H1 (cell line): ENCODE measurements around the gene MTFP1. TPM values are rescaled to one million over a fixed set of nuclear protein-coding genes. Genes with fewer than 3 reads are reported as not detected.

Experiments used
- CTCF ChIA-PET: fragments of 300-600 bp; sonication (Branson Sonifier 250); formaldehyde crosslinking; loops from one replicate; lab custom pipeline; 2021; ENCODE audit not compliant: partially characterized antibody; lab: Charles Lee
- POLR2A ChIA-PET: fragments of 300-600 bp; sonication (Branson Sonifier 250); formaldehyde crosslinking; loops from one replicate; lab custom pipeline; 2021; ENCODE audit warnings: inconsistent platforms; ENCODE audit not compliant: partially characterized antibody; lab: Charles Lee
- DNase-seq, 2 experiments: peaks; one replicate each; pipeline versions ENCODE4 v3.0.0 to v3.0.0-alpha.2; 2010 to 2022; ENCODE audit warnings: low spot score in 2 of 2, low read depth in 1 of 2, mixed read lengths in 1 of 2
- FAIRE-seq: peaks from 2 replicates; lab custom pipeline; 2011; peaks lifted over from hg19 to GRCh38; lab: Jason Lieb, UNC
- H2AFZ ChIP-seq: 2 replicates; pipeline ENCODE4 v1.8.1; 2012; ENCODE audit warnings: low read length, inconsistent platforms
- H2AK5ac ChIP-seq: 2 replicates; pipeline ENCODE4 v1.6.1; 2013; ENCODE audit warnings: low read depth, low read length
- H2BK120ac ChIP-seq: replicated peaks from 2 replicates; pipeline ENCODE3; 2013; ENCODE audit warnings: low read depth, low read length, inconsistent platforms
- H2BK12ac ChIP-seq: 2 replicates; pipeline ENCODE4 v1.6.1; 2013; ENCODE audit warnings: low read depth, low read length
- H2BK15ac ChIP-seq: 2 replicates; pipeline ENCODE4 v1.6.1; 2013; ENCODE audit warnings: low read length
- H2BK20ac ChIP-seq: 2 replicates; pipeline ENCODE4 v1.6.1; 2013; ENCODE audit warnings: low read length
- H2BK5ac ChIP-seq: 2 replicates; pipeline ENCODE4 v1.6.1; 2013; ENCODE audit warnings: low read depth, low read length
- H3K14ac ChIP-seq: 2 replicates; pipeline ENCODE4 v1.6.1; 2013; ENCODE audit warnings: inconsistent platforms; ENCODE audit not compliant: insufficient read length
- H3K18ac ChIP-seq: 2 replicates; pipeline ENCODE4 v1.6.1; 2013; ENCODE audit warnings: low read length; ENCODE audit errors: extremely low read depth
- H3K23ac ChIP-seq: 2 replicates; pipeline ENCODE4 v1.6.1; 2013; ENCODE audit warnings: inconsistent platforms; ENCODE audit not compliant: insufficient read length
- H3K23me2 ChIP-seq: 2 replicates; pipeline ENCODE4 v1.6.1; 2013; ENCODE audit warnings: low read depth, low read length
- H3K27ac ChIP-seq: 2 replicates; pipeline ENCODE4 v1.6.1; 2011; ENCODE audit warnings: low read depth, low read length, inconsistent platforms
- H3K27me3 ChIP-seq, 4 experiments: replicated peaks in 1 of 4; 1 replicate in 1 of 4; 2 replicates in 3 of 4; pipeline versions ENCODE4 v1.6.1 to v1.8.1; 2011 to 2013; ENCODE audit warnings: low read length in 3 of 4, mild to moderate bottlenecking in 3 of 4, inconsistent platforms in 2 of 4, mixed read lengths in 2 of 4, moderate library complexity in 1 of 4; ENCODE audit not compliant: control insufficient read depth in 3 of 4, insufficient read depth in 3 of 4; ENCODE audit errors: extremely low read depth in 1 of 4
- H3K36me3 ChIP-seq, 4 experiments: 2 replicates each; pipeline versions ENCODE4 v1.6.1 to v1.8.1; 2011 to 2013; ENCODE audit warnings: mild to moderate bottlenecking in 4 of 4, low read length in 3 of 4, moderate library complexity in 2 of 4, control low read depth in 1 of 4, inconsistent platforms in 1 of 4; ENCODE audit not compliant: insufficient read depth in 4 of 4, control insufficient read depth in 2 of 4
- H3K4ac ChIP-seq: replicated peaks from 2 replicates; pipeline ENCODE3; 2013; ENCODE audit warnings: low read length, low read depth, mixed read lengths, inconsistent platforms; ENCODE audit not compliant: insufficient read length
- H3K4me1 ChIP-seq, 4 experiments: replicated peaks in 1 of 4; 1 replicate in 1 of 4; 2 replicates in 3 of 4; pipeline versions ENCODE4 v1.6.1 to v1.8.1; 2011 to 2013; ENCODE audit warnings: low read length in 3 of 4, inconsistent platforms in 2 of 4, mixed read lengths in 1 of 4; ENCODE audit not compliant: insufficient read depth in 4 of 4, control insufficient read depth in 3 of 4
- H3K4me2 ChIP-seq, 2 experiments: 2 replicates each; pipeline versions ENCODE4 v1.6.1 to v1.8.1; 2011 to 2013; ENCODE audit warnings: low read depth in 2 of 2, low read length in 2 of 2, control low read depth in 1 of 2, inconsistent platforms in 1 of 2, mild to moderate bottlenecking in 1 of 2; ENCODE audit not compliant: insufficient read depth in 1 of 2
- H3K4me3 ChIP-seq, 4 experiments: fragments of 200-600, 300-600 bp in 1 of 4; sonication (generic), shearing (Covaris generic), sonication (Bioruptor Twin) in 1 of 4; 2 replicates each; pipeline versions ENCODE4 v1.5.1 to v1.8.1; 2011 to 2016; ENCODE audit warnings: low read length in 4 of 4, low read depth in 3 of 4, control low read depth in 2 of 4, inconsistent platforms in 2 of 4, mild to moderate bottlenecking in 2 of 4, mixed read lengths in 1 of 4, moderate library complexity in 1 of 4; ENCODE audit not compliant: insufficient read depth in 2 of 4; ENCODE audit errors: extremely low read depth in 1 of 4
- H3K56ac ChIP-seq: replicated peaks from 2 replicates; pipeline ENCODE3; 2013; ENCODE audit warnings: low read depth, mild to moderate bottlenecking, mixed read lengths, low read length, inconsistent platforms; ENCODE audit not compliant: insufficient read length
- H3K79me1 ChIP-seq: 2 replicates; pipeline ENCODE4 v1.6.1; 2013; ENCODE audit warnings: low read depth, low read length, control low read depth
- H3K79me2 ChIP-seq, 2 experiments: 2 replicates each; pipeline versions ENCODE4 v1.6.1 to v1.8.1; 2012 to 2013; ENCODE audit warnings: low read length in 2 of 2, mild to moderate bottlenecking in 2 of 2, inconsistent platforms in 1 of 2; ENCODE audit not compliant: insufficient read depth in 2 of 2, control insufficient read depth in 1 of 2
- H3K9ac ChIP-seq, 4 experiments: replicated peaks in 1 of 4; 1 replicate in 1 of 4; 2 replicates in 3 of 4; pipeline versions ENCODE4 v1.6.1 to v1.8.1; 2011 to 2013; ENCODE audit warnings: low read depth in 3 of 4, low read length in 3 of 4, control low read depth in 2 of 4, mild to moderate bottlenecking in 2 of 4, moderate library complexity in 2 of 4, inconsistent platforms in 1 of 4; ENCODE audit errors: extremely low read depth in 1 of 4
- H3K9me3 ChIP-seq, 2 experiments: 2 replicates each; pipeline versions ENCODE4 v1.6.1 to v1.8.1; 2012 to 2013; ENCODE audit warnings: mild to moderate bottlenecking in 2 of 2, moderate library complexity in 2 of 2, control low read depth in 1 of 2, inconsistent platforms in 1 of 2, low read depth in 1 of 2, low read length in 1 of 2, mixed read lengths in 1 of 2; ENCODE audit not compliant: insufficient read depth in 2 of 2
- H4K20me1 ChIP-seq, 2 experiments: replicated peaks in 1 of 2; 2 replicates each; pipeline versions ENCODE3 to v1.8.1; 2011 to 2013; ENCODE audit warnings: inconsistent platforms in 2 of 2, low read length in 2 of 2, mild to moderate bottlenecking in 1 of 2; ENCODE audit not compliant: insufficient read depth in 2 of 2, control insufficient read depth in 1 of 2
- H4K5ac ChIP-seq: 2 replicates; pipeline ENCODE4 v1.6.1; 2013; ENCODE audit warnings: low read length, low read depth, mixed read lengths, inconsistent platforms; ENCODE audit not compliant: insufficient read length
- H4K8ac ChIP-seq: 2 replicates; pipeline ENCODE4 v1.8.0; 2013; ENCODE audit warnings: mild to moderate bottlenecking, moderate library complexity, low read length, inconsistent platforms; ENCODE audit not compliant: insufficient read depth; ENCODE audit errors: extremely low read depth
- H4K91ac ChIP-seq: replicated peaks from 2 replicates; pipeline ENCODE3; 2013; ENCODE audit warnings: low read length, mixed read lengths, inconsistent platforms; ENCODE audit not compliant: insufficient read length
- KDM1A ChIP-seq: fragments of 200-600, 300-600 bp; sonication (generic); IDR thresholded peaks from 2 replicates; pipeline ENCODE4 v1.7.1; 2016; ENCODE audit warnings: mild to moderate bottlenecking, low read length, borderline replicate concordance
- SP1 ChIP-seq: IDR thresholded peaks from 2 replicates; pipeline ENCODE4 v1.6.1; 2011; ENCODE audit warnings: low read depth, low read length
- WGBS, 2 experiments: shearing (Covaris generic) in 1 of 2; methylation state at CpG; one replicate each; pipeline versions ENCODE4 v1.1.6 to v1.1.7; 2013 to 2015; ENCODE audit warnings: low lambda C conversion rate in 2 of 2, mixed read lengths in 2 of 2, inconsistent platforms in 1 of 2, low coverage in 1 of 2, missing lambda C conversion rate in 1 of 2; ENCODE audit not compliant: insufficient replicate concordance in 2 of 2, insufficient coverage in 1 of 2, insufficient read length in 1 of 2; ENCODE audit errors: extremely low coverage in 1 of 2, missing lambda C conversion rate in 1 of 2; 5-methylcytosine and 5-hydroxymethylcytosine counted together
- polyA plus RNA-seq, 7 experiments: library from polyadenylated mRNA; depleted of rRNA in 3 of 7; stranded (reverse) in 5 of 7; unstranded in 2 of 7; fragments of >200 nt in 5 of 7; fragments of 200-250 nt in 2 of 7; gene quantifications; 1 replicate in 5 of 7; 2 replicates in 1 of 7; 4 replicates in 1 of 7; pipeline versions ENCODE4 v1.2.1 to v1.2.3, GENCODE V29; 2011 to 2013; ENCODE audit warnings: missing spikeins in 2 of 7, mixed read lengths in 2 of 7
- total RNA-seq: library from RNA; stranded (reverse); fragmentation: NEBNext Ultra II Directional; extraction: Animal tissue kit (Norgen Biotek cat#: 25700); gene quantifications from 2 replicates; pipeline ENCODE4 v1.2.1, GENCODE V29; 2021

MTFP1 gene
- total and polyA plus RNA-seq, 2 of the 8 experiments (the other 6 are each of a cell fraction or from before 2014, with no cell fraction given), result 59.8 to 98.8 TPM

DNA sequence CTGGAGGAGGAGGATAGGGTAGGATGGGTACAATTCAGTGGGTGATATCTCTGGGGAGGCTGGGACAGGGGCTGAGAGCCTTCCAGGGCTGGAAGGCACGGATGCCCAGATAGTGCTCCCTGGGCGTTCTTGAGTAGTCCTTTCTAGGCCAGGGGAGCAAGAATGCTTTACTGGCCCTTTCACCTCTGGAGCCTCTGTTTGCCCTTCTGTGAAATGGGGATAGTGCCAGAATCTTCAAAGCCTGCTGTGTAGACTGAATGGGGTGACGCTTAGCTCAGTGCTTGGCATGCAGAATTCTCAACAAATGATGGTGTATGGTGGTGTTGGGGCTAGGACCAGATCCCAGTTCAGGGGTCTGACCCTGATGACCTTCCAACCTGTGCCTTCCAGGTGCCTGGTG lies 7.7 kb downstream of the MTFP1 start:
- no peak overlapping the region for H2BK20ac ChIP-seq
- peaks cover 0 to 10% (median 3%) of the 10 kb centered on the region in 4 experiments; a peak in 4 of 7 replicates for H3K4me1 ChIP-seq
- no peak overlapping the region for H2BK120ac ChIP-seq
- H3K4me2 ChIP-seq, result no peak overlapping the region
- H3K27ac ChIP-seq, result no peak overlapping the region
- no peak overlapping the region for H2AK5ac ChIP-seq
- no peak overlapping the region for H3K4me3 ChIP-seq
- no peak overlapping the region for H3K14ac ChIP-seq
- WGBS, 2 experiments, result 91% methylated on average over 3 of the region's 3 CpGs; no CpG with 5 or more reads in 1 of the 2 experiments
- no peak for DNase-seq
- peaks cover 0 to 9% of the 10 kb centered on the region in 2 experiments for H4K20me1 ChIP-seq
- H3K9ac ChIP-seq, result no peak overlapping the region
- no peaks in the 10 kb centered on the region for H3K79me2 ChIP-seq
- POLR2A ChIA-PET, result interaction anchor here (1.9 kb wide), 1 partner anchor 10 kb away, joined by 6 read pairs; no protein-coding TSS in a partner anchor
- peaks cover 0 to 4% of the 10 kb centered on the region in 2 experiments; a peak in 1 of 4 replicates for H3K9me3 ChIP-seq
- H3K18ac ChIP-seq, result no peak overlapping the region
- CTCF ChIA-PET, result interaction anchor here (0.7 to 12.0 kb wide), 6 partner anchors 9 to 57 kb away, joined by 3 to 164 read pairs (median 6); partner anchors contain the start of gene SEC14L2
- H3K56ac ChIP-seq, result no peak overlapping the region
- no peak overlapping the region for H2BK5ac ChIP-seq
- no peaks in the 10 kb centered on the region for H3K27me3 ChIP-seq
- H3K36me3 ChIP-seq, result peaks cover 0 to 7% (median 3%) of the 10 kb centered on the region in 4 experiments; a peak in 6 of 8 replicates
- no peak overlapping the region for H3K4ac ChIP-seq
- H3K79me1 ChIP-seq, result no peaks in the 10 kb centered on the region; the same call in 1 of the 2 replicates
- no peak overlapping the region for H2BK12ac ChIP-seq
- no peak overlapping the region for H2AFZ ChIP-seq
- no peak overlapping the region; the same call in 1 of the 2 replicates for H2BK15ac ChIP-seq
- TF ChIP-seq KDM1A (peak; percentile 57; the same call in 1 of the 2 replicates), SP1 (no peak)
- H3K23me2 ChIP-seq, result no peaks in the 10 kb centered on the region; the same call in 1 of the 2 replicates
- no peak overlapping the region for H4K91ac ChIP-seq
- H4K8ac ChIP-seq, result no peak overlapping the region
- no peak overlapping the region for H3K23ac ChIP-seq
- FAIRE-seq, result no peak
- H4K5ac ChIP-seq, result no peak overlapping the region
